Stimulated activated CD4-positive, alpha-beta T cell treated with anti-CD3 and anti-CD28 coated beads, Interleukin-12 subunit alpha, Interleukin-12 subunit beta, amount 100 ng/mL, for 4 hours (primary cell): ENCODE results near the gene PHC1.
A peak's percentile ranks its signal among the peaks of the same experiment; 100 is the strongest.

Experiments used
- DNase-seq: peaks from one replicate; pipeline ENCODE4 v3.0.0-alpha.2; 2020

PHC1 gene

GRCh38 chr12:8950702-8951478 is 36.6 kb downstream of the PHC1 start:
- no peak for DNase-seq

- no peak for DNase-seq
Measured at GRCh38 chr12:8951744-8952143, 37.4 kb downstream of the PHC1 start.

GRCh38 chr12:8953773-8954402 is 39.6 kb downstream of the PHC1 start:
- peak; percentile 27 for DNase-seq

- DNase-seq = no peak
Measured at GRCh38 chr12:8956073-8956472, 41.8 kb downstream of the PHC1 start.

GRCh38 chr12:8956772-8957171 is 42.5 kb downstream of the PHC1 start:
- DNase-seq = no peak

- no peak for DNase-seq
Measured at GRCh38 chr12:8957561-8957960, 43.3 kb downstream of the PHC1 start.

GRCh38 chr12:8958066-8958465 is 43.8 kb downstream of the PHC1 start:
- DNase-seq = no peak

- DNase-seq = no peak
Measured at GRCh38 chr12:8960176-8960575, 45.9 kb downstream of the PHC1 start.

- no peak for DNase-seq
Measured at GRCh38 chr12:8968761-8969160, 54.5 kb downstream of the PHC1 start.

- no peak for DNase-seq
Measured at GRCh38 chr12:8969861-8970411, 55.6 kb downstream of the PHC1 start.

GRCh38 chr12:8970432-8970831 is 56.1 kb downstream of the PHC1 start:
- no peak for DNase-seq

- no peak for DNase-seq
Measured at GRCh38 chr12:8980137-8980536, 65.8 kb downstream of the PHC1 start.

- no peak for DNase-seq
Measured at GRCh38 chr12:8985213-8985754, 71.0 kb downstream of the PHC1 start.

GRCh38 chr12:8987163-8987562 is 72.9 kb downstream of the PHC1 start:
- no peak for DNase-seq

- no peak for DNase-seq
Measured at GRCh38 chr12:8987685-8988084, 73.4 kb downstream of the PHC1 start.

GRCh38 chr12:8989413-8989812 is 75.1 kb downstream of the PHC1 start, which contains the start of gene KLRG1:
Gene KLRG1 (plus strand): TSS chr12:8989546. CDS start chr12:8989636, 90 bp downstream.
- no peak for DNase-seq
